ENCODE data around the gene ZNF608.

DNA sequence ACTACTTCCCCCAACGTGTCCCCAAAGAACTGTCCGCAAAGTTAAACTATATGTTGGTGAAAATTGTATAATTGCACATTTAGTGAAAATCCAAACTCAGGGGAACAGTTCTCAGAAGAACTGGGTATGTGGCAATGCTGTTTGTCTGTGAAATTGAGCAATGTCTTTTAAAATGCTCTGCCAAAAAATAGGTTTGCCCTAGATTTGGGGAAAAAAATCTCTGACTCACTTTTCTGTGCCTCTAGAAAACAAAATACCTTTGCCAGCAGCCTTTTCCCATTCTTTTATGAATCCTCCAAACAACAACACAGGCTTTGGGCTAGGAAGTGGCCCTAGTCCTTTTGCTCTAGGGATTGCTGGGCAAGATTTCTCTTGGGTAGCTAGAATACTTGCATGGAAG, 37.4 kb upstream of the ZNF608 start:
- TF ChIP-seq CTCF (IDR thresholded peaks at IDR 0.05; ENCODE audit: extremely low read depth in 1 of 2, insufficient read depth in 1 of 2, low read depth in 1 of 2, low read length in 2 of 2) (no peak), EZH2 (IDR thresholded peaks at IDR 0.05; ENCODE audit: borderline replicate concordance, low read depth, low read length, severe bottlenecking) (no peak)
